ENCODE measurements around the gene ABHD17B.

ABHD17B gene

GRCh38 chr9:71857159-71857558, 53.8 kb downstream of the ABHD17B start:
- TF ChIP-seq, protein P1, sequence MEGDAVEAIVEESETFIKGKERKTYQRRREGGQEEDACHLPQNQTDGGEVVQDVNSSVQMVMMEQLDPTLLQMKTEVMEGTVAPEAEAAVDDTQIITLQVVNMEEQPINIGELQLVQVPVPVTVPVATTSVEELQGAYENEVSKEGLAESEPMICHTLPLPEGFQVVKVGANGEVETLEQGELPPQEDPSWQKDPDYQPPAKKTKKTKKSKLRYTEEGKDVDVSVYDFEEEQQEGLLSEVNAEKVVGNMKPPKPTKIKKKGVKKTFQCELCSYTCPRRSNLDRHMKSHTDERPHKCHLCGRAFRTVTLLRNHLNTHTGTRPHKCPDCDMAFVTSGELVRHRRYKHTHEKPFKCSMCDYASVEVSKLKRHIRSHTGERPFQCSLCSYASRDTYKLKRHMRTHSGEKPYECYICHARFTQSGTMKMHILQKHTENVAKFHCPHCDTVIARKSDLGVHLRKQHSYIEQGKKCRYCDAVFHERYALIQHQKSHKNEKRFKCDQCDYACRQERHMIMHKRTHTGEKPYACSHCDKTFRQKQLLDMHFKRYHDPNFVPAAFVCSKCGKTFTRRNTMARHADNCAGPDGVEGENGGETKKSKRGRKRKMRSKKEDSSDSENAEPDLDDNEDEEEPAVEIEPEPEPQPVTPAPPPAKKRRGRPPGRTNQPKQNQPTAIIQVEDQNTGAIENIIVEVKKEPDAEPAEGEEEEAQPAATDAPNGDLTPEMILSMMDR (conservative IDR thresholded peaks at IDR 0.05; ENCODE audit: control insufficient read depth, insufficient read depth, low read depth, low read length) = no peak
- no peak for DNase-seq (ENCODE audit: low read depth)
- H3K4me3 ChIP-seq (ENCODE audit: control insufficient read depth, low read depth, low read length) = no peak overlapping the region

DNA sequence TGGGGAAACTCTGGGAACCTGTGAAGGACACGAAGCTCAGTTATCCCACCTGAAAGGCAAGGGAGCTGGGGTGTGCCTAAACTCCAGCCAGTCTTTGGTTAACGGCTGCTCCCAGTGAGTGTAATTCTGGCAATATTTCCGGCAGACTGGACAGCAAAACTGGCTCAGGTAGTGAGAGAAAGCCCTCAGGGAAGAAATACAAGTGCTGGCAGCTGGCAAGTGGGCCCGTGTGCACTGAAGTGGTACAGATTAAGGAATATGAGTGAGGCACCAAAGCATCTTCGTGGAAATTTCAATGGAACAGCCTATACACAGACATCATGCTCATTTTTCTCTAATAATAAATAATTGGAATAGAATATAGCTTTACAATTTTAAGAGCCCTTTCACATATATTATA, 56.2 kb downstream of the ABHD17B start:
- TF ChIP-seq, protein P1 (conservative IDR thresholded peaks at IDR 0.05; ENCODE audit: control insufficient read depth, insufficient read depth, low read depth, low read length) = no peak
- H3K4me3 ChIP-seq (ENCODE audit: control insufficient read depth, low read depth, low read length) = no peak overlapping the region
- DNase-seq (ENCODE audit: low read depth) = no peak

DNA sequence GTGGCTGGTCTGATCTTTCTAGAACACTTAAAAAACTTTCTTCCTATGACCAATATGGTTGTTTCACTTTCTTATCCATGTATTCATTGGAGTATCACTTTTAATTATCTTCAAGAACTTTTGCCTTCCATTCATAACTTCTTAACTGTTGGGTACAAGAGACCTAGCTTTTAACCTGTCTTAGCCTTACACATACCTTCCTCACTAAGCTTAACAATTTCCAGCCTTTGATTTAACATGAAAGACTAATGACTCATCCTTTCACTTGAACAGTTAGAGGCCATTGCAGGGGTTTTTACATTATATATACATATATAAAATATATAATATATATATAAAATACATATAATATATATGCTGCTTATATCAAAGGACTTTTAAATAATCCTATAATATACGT, 57.9 kb downstream of the ABHD17B start:
- no peak overlapping the region for H3K4me3 ChIP-seq (ENCODE audit: control insufficient read depth, low read depth, low read length)
- DNase-seq (ENCODE audit: low read depth) = no peak
- TF ChIP-seq, protein P1 (conservative IDR thresholded peaks at IDR 0.05; ENCODE audit: control insufficient read depth, insufficient read depth, low read depth, low read length) = no peak

DNA sequence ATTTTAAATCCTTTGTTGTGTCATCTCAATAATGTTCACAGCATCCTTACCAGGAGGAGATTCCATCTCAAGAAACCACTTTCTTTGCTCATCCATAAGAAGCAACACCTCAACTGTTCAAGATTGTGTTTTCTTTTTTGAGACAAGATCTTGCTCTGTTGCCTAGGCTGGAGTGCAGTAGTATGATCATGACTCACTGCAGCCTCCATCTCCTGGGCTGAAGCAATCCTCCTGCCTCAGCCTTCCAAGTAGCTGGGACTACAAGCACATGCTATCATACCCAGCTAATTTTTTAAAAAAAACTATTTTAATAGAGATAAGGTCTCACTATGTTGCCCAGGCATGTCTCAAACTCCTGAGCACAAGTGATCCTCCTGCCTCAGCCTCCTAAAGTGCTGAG, 60.0 kb downstream of the ABHD17B start:
- TF ChIP-seq, protein P1 (conservative IDR thresholded peaks at IDR 0.05; ENCODE audit: control insufficient read depth, insufficient read depth, low read depth, low read length) = no peak
- no peak overlapping the region for H3K4me3 ChIP-seq (ENCODE audit: control insufficient read depth, low read depth, low read length)
- DNase-seq (ENCODE audit: low read depth) = no peak

DNA sequence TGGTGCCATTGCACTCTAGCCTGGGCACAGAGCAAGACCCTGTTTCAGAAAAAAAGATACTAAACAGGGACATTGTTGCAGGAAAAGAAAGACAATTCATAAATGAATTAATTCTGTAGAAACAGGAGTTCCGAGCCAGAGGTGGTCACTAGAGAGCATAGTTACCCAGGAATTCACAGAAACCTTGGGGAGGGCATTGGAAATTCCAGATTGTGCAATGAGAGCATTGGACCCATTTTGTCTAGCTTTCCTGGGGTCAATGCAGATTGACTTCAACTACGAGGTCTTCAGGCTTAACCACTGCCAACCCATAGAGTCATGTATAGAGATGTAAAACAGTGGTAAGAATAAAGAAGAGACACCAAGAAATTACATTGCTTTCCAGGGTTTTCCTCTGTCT, 63.1 kb downstream of the ABHD17B start:
- no peak for DNase-seq (ENCODE audit: low read depth)
- H3K4me3 ChIP-seq (ENCODE audit: control insufficient read depth, low read depth, low read length) = no peak overlapping the region
- TF ChIP-seq, protein P1 (conservative IDR thresholded peaks at IDR 0.05; ENCODE audit: control insufficient read depth, insufficient read depth, low read depth, low read length) = no peak

DNA sequence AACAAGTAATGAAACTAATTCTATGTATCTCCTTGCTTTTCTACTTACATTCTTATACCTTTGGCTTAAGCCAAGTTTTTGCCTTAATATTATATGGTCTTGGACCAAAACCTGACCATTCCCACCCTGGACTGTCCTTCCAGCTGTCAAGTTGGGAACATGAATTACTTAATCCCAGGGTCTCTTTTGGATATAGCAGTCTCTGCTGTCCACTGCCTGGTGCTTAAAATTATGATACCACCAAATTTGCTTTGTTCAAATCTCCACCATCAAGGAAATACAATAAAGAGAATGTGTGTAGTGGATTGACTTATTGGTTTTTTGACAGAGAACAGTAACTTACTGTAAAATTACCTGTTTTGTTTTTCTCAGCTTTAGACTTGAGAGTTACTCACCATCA, 66.2 kb downstream of the ABHD17B start:
- no peak overlapping the region for H3K4me3 ChIP-seq (ENCODE audit: control insufficient read depth, low read depth, low read length)
- TF ChIP-seq, protein P1 (conservative IDR thresholded peaks at IDR 0.05; ENCODE audit: control insufficient read depth, insufficient read depth, low read depth, low read length) = no peak
- DNase-seq (ENCODE audit: low read depth) = no peak

DNA sequence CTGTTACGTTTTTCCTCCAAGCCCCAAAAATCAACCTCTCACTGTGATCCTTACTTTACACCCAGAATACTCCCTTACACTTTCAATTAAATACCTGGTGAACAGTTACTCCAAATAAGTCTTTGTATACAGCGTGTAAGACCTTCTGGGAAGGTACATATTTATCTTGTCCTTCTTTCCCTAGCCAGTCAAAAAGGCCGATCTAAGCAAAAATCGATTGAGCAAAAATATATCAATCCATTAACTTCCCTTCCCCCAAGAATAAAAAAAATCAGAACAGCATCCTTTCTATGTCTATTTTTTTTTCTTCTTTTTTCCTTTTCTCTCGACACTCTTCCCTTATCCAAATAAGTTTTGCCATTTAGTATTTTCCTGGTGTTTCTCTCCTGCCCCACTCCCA, 71.3 kb downstream of the ABHD17B start:
- no peak overlapping the region for H3K4me3 ChIP-seq (ENCODE audit: control insufficient read depth, low read depth, low read length)
- no peak for DNase-seq (ENCODE audit: low read depth)
- TF ChIP-seq, protein P1 (conservative IDR thresholded peaks at IDR 0.05; ENCODE audit: control insufficient read depth, insufficient read depth, low read depth, low read length) = no peak
